GM19193 (cell line): ENCODE measurements around the gene OR4D9.

ENCODE experiments used
- POLR2A ChIP-seq: IDR thresholded peaks from 4 replicates; pipeline ENCODE4 v1.6.1; 2011; ENCODE audit not compliant: insufficient read depth, insufficient read length; ENCODE audit errors: extremely low read depth

OR4D9 gene

DNA sequence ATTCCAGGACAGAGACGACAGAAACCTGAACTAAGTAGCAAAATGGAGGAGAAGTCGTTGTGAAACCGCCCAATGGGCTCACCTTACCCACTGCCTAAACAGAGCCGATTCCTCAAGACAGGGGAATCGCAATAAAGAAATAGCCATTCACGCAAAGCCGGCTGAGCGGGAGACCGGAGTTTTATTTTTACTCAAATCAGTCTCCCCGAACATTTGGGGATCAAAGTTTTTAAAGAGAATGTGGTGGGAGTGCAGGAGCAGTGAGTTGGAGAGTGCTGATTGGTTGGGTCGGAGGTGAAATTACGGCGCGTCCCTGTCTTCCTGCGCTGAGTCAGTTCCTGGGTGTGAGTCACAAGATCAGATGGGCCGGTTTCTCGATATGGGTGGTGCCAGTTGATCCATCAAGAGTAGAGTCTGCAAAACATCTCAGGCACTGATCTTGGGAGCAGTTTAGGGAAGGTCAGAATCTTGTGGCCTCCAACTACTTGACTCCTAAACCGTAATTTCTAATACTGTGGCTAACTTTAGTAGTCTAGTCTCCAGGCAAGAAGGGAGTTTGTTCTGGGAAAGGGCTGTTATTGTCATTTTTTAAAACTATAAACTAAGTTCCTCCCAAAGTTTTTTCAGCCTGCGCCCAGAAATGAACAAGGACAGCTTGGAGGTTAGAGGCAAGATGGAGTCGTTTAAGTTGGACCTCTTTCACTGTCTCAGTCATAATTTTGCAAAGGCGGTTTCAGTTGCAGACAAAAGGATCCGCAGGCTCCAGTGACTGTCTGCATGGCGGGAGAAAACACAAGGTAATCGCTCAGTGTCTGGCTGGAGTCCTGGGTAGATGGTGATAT, 34.1 kb downstream of the OR4D9 start:
- no peak for TF ChIP-seq POLR2A

DNA sequence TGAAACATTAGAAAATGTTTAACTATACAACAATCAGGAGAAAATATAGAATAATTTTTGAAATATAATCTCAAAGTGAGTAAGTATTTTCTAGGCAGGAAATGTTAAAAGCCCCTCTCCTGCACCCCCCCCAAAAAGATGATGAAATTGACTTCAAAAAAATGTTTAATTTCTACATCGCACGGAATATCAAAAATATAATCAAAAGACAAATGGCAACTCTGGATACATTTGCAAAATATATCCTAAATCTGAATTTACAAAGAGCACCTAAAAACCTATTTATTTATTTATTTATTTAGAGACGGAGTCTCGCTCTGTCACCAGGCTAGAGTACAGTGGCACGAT, 36.9 kb downstream of the OR4D9 start:
- no peak for TF ChIP-seq POLR2A

- peak; percentile 30 for TF ChIP-seq POLR2A
Observed at GRCh38 chr11:59550368-59550841, 39.1 kb downstream of the OR4D9 start.

GRCh38 chr11:59550842-59551658, 39.7 kb downstream of the OR4D9 start:
- no peak for TF ChIP-seq POLR2A

DNA sequence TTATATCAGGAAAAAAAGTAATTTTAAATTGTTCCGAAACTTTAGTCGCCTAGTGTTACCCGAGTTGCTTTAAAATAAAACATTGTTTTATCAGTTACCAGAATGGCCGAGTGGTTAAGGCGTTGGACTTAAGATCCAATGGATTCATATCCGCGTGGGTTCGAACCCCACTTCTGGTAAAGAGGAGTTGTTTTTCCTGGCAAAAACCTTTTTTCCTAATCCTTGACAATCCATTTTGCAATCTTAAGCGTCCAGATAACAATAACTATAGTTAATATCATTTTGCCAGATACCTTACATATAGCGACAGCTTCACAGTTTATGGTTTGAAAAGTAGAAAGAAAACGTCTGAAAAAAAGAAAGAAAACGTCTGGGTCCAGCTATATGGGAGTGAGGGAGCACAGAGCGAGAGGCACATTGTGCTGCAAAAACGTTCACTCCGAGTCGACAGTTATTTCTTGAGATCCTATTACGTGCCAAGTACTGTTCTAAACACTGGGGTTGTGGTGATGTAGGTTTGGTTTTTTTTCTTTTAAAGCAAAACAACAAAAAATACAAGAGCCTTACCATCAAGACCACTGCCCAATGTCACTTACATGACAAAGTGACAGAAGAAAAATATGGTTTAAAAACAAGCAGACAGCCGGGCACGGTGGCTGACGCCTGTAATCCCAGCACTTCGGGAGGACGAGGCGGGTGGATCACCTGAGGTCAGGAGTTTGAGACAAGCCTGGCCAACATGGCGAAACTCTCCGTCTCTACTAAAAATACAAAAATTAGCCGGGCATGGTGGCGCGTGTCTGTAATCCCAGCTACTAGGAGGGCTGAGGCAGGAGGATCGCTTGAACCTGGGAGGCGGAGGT, 40.6 kb downstream of the OR4D9 start:
- no peak for TF ChIP-seq POLR2A

DNA sequence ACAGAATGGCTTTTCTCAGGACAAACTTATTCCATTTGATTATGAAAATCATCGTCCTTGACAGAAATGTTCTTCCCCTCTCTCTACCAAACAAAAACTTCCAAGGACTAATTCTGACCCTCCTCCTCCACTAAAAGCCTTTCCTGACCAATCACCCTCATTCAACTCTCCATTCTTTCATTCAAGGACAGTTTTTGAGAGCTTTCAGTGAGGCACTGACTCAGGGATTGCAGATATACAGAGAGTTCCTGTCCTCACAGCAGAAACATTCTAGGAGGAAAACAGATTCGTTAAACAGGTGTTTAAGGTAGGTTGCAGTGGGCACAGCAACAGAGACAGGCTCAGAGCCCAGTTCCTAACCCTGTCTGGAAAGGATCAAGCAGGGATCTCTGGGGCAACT, 41.5 kb downstream of the OR4D9 start:
- TF ChIP-seq POLR2A, result no peak

GRCh38 chr11:59553323-59553722, 42.0 kb downstream of the OR4D9 start:
- no peak for TF ChIP-seq POLR2A

DNA sequence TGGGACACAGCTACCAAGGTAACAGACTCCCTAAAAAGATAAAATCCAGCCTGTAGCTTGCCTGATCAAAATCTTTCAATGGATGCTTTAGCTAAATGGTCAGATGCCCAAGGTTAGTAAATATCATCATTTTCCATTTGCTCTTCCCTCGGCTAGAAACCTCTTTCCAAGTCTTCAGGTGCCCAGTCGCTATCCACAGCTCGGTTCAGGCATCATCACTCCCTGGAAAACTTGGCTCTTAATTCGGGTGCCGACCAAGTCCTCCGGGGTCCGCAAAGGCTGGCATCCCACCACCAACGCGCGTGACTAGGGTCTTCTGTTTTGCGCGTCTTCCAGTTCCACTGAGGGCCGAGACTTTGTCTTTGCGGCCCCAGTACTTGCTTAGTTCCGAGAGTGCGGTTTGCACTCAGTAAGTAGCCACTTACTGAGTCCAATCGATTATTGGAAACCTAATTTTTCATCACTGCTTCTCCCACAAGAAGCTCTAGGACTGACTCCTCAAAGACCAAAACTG, 44.3 kb downstream of the OR4D9 start:
- TF ChIP-seq POLR2A, result no peak

- no peak for TF ChIP-seq POLR2A
Observed at GRCh38 chr11:59556115-59556916, 45.0 kb downstream of the OR4D9 start.

DNA sequence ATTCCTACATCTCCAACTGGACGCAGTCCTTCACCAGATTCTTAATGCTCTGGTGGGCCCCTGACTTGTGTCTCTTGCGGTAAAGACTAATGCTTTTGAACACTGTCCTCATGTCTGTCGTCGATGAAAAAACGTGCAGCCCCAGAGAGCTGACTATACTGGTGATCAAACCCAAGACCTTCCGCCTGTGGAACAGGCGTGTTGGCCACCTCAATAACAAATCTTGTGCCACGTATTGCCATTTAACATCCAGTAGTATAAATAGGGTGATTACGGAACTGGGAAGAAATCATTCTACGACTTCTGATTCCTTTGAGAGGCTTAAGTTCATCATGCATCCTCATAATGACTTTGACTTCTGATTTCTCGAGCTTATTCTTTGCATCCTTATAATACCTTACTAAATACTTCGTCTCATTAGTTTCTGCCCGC, 45.6 kb downstream of the OR4D9 start:
- TF ChIP-seq POLR2A, result no peak

DNA sequence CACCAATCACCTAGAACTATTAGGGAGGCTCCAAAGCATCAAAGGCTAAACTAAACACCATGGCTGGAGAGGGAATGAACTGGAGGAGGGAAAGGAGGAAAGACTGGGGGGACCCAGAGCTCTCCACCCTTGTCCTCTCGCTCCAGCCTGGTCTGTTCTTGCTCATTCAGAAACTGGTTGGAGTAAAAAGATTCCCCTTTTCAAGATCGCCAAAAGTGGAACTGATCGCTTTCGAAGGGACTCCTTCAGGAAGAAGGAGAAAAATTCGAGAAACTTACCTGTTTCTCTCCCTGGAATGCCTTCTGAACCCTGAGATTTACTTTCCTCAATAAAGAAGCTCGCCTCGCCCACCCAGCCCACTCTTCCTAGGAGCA, 46.9 kb downstream of the OR4D9 start:
- no peak for TF ChIP-seq POLR2A

- no peak for TF ChIP-seq POLR2A
Observed at GRCh38 chr11:59559886-59560285, 48.5 kb downstream of the OR4D9 start.

- no peak for TF ChIP-seq POLR2A
Observed at GRCh38 chr11:59560290-59560701, 49.0 kb downstream of the OR4D9 start.

GRCh38 chr11:59560702-59561473, 49.5 kb downstream of the OR4D9 start:
- TF ChIP-seq POLR2A, result peak; percentile 48

DNA sequence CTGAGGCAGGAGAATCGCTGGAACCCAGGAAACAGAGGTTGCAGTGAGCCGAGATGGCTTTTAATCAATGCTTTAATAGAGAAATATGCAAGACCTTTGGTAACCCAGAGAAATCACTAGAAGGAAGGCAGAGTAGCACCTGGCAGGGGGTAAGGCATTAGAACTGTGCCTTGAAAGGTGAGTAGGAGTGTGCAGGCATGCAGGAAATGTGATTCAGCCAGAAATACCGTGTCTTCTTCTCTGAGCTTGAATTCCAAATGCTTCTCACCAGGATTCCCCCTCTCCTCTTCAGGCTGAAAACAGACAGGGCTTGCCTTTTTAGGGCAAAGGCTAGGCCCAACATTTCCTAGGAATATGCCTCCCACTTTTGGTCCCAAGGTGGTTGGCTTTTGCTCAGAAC, 51.0 kb downstream of the OR4D9 start:
- no peak for TF ChIP-seq POLR2A
